OCI-LY1 (cell line): ENCODE data around the gene MFSD12.

Experiments used
- CTCF ChIP-seq: fragments of 200-600 bp; sonication (generic), shearing (Covaris generic); IDR thresholded peaks from 2 replicates; pipeline ENCODE4 v1.5.1; 2017; ENCODE audit warnings: mild to moderate bottlenecking, antibody characterized with exemption, low read length, moderate library complexity, mixed read lengths
- EZH2 ChIP-seq: fragments of 200-600 bp; sonication (generic), shearing (Covaris generic); IDR thresholded peaks from 2 replicates; pipeline ENCODE4 v1.8.0; 2017; ENCODE audit warnings: borderline replicate concordance, mixed run types, mild to moderate bottlenecking, antibody characterized with exemption, low read length, moderate library complexity, mixed read lengths

- TF ChIP-seq CTCF (no peak), EZH2 (no peak)
Measured at GRCh38 chr19:3543150-3544057, 14.0 kb downstream of the MFSD12 start.
